Heart right ventricle (tissue), 16 donors: Measurements from ENCODE around the gene TMED10. TPM values are rescaled to one million over a fixed set of nuclear protein-coding genes. Genes with fewer than 3 reads are reported as not detected.
A peak's percentile ranks its signal among the peaks of the same experiment; 100 is the strongest.

Experiments used
- ATAC-seq, 8 donors: fragments of 200-7000 bp; cut with Tn5 transposase; one replicate each; pipeline ENCODE4 v1.9.1; 2020; ENCODE audit warnings: mild to moderate bottlenecking in 8 of 8, moderate library complexity in 8 of 8, moderate number of reproducible peaks in 1 of 8
- DNase-seq, 2 donors: peaks; one replicate each; pipeline ENCODE4 v3.0.0-alpha.2; 2020
- H3K27ac ChIP-seq, 10 donors: fragments of 200-600 bp; sonication (generic) in 2 of 10; one replicate each; pipeline versions ENCODE4 v1.5.0 to v1.8.0; 2020 to 2022; ENCODE audit warnings: mild to moderate bottlenecking in 3 of 10
- H3K27me3 ChIP-seq, 7 donors: fragments of 200-600 bp; one replicate each; pipeline ENCODE4 v1.8.0; 2021 to 2022; ENCODE audit warnings: mild to moderate bottlenecking in 2 of 7
- H3K36me3 ChIP-seq, 9 donors: fragments of 200-600 bp; sonication (generic) in 1 of 9; one replicate each; pipeline versions ENCODE4 v1.5.0 to v1.8.0; 2020 to 2022; ENCODE audit warnings: mild to moderate bottlenecking in 2 of 9
- H3K4me1 ChIP-seq, 9 donors: fragments of 200-600 bp; sonication (generic) in 1 of 9; one replicate each; pipeline versions ENCODE4 v1.5.0 to v1.8.0; 2020 to 2022; ENCODE audit warnings: mild to moderate bottlenecking in 4 of 9
- H3K4me3 ChIP-seq, 10 donors: fragments of 200-600 bp; sonication (generic) in 2 of 10; one replicate each; pipeline versions ENCODE4 v1.5.0 to v1.8.0; 2020 to 2022; ENCODE audit warnings: mild to moderate bottlenecking in 7 of 10, moderate library complexity in 2 of 10
- H3K9me3 ChIP-seq, 11 donors: fragments of 200-600 bp in 10 of 11; sonication (generic) in 2 of 11; one replicate each; pipeline versions ENCODE4 v1.5.0 to v1.8.0; 2013 to 2022; ENCODE audit warnings: mild to moderate bottlenecking in 2 of 11, control low read depth in 1 of 11, moderate library complexity in 1 of 11
- WGBS, 2 donors: extraction: QIAGEN DNeasy Blood & Tissue Kit; methylation state at CpG; one replicate each; pipeline ENCODE4 v1.1.7; 2013; ENCODE audit warnings: inconsistent platforms in 1 of 2; 5-methylcytosine and 5-hydroxymethylcytosine counted together
- intact Hi-C, 10 donors: fragments of 100-400 bp; cut with DNase I; formaldehyde crosslinking; loops; one replicate each; pipeline versions ENCODE4 v1.11.1 to v1.14.2; 2022
- polyA plus RNA-seq, 2 donors: library from polyadenylated mRNA; stranded (reverse); fragments of 200-250 nt; gene quantifications; one replicate each; pipeline ENCODE4 v1.2.3, GENCODE V29; 2013
- total RNA-seq, 10 donors: library from RNA; stranded (reverse); fragmentation: NEBNext Ultra II Directional in 3 of 10; extraction: Animal tissue kit (Norgen Biotek cat#: 25700) in 3 of 10; gene quantifications; one replicate each; pipeline versions ENCODE4 v1.2.1 to v1.2.4, GENCODE V29; 2021 to 2023
- TF ChIP-seq, protein P1 (sequence below), 9 donors: fragments of 200-600 bp; sonication (generic) in 2 of 9; IDR thresholded peaks; one replicate each; pipeline versions ENCODE4 v1.5.0 to v1.8.0; 2021 to 2022; ENCODE audit warnings: antibody characterized with exemption in 9 of 9, mild to moderate bottlenecking in 5 of 9, moderate library complexity in 1 of 9
- donor health status: Arrhythmogenic right ventricular cardiomyopathy.
- donor health status: ischemic (EF 13 %, LVEDD 7.1; RV severe dilation, severe dysfunction).
- donor health status: healthy with polysubstance abuse.
- donor health status: DM: no; HTN: yes; CAD: no.
- donor health status: DM: no; HTN: no; CAD: no.
- donor health status: ischemic (EF 25% LVEDD 6.9; RV normal size, moderate dysfunction).
- donor health status: ischemic (EF 25% LVEDD 5.7; RV mildly dilated, moderate dysfunction).
- donor health status: healthy.
- donor health status: DM: yes; HTN: yes; CAD: no.
- donor health status: Ischemic cardiomyopathy.
- donor health status: ischemic (EF 35%, LVEDD 5.7; RV mildly dilated, moderate dysfunction).
- donor health status: nonischemic (EF 11% LVEDD 7.7; RV severe dilation, severe dysfunction).
- donor health status: DM: yes; HTN: yes; CAD: no.
- donor health status: PGD.
- donor health status: ischemic (EF 29% LVEDD 5.4; RV normal size, mild dysfunction).
- donor health status: nonischemic (EF 23%, LVEDD 6.1; RV moderate dilation, normal function).

Gene TMED10
- total and polyA plus RNA-seq, 12 donors, result 29.1 to 366 (median 275) TPM

DNA sequence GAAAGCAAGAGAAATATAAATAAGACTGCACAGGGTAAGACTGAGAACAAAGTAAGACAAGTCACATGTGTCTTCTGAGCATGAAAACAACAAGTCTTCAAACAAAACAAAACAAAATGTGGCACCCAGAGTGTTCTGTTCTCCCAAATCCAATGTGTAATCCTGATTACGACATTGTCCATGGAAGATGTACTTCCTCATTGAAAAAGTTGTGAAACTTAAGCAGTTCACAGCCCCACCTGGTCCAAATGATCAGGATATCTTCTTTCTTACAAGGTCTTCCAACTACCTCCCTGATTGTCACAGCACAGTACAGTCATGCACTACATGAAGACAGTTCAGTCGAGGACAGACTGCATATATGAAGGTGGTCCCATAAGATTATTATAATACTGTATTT is 26.3 kb downstream of the TMED10 start:
- Histone ChIP-seq H3K4me3 (no peak overlapping the region), H3K27ac (peak overlapping the region in 2 of 10 donors; percentile 3 to 38), H3K4me1 (peaks cover 9 to 51% (median 33%) of the 10 kb centered on the region in 9 donors), H3K27me3 (no peaks in the 10 kb centered on the region), H3K36me3 (peaks cover 0 to 50% (median 12%) of the 10 kb centered on the region in 9 donors), H3K9me3 (no peaks in the 10 kb centered on the region)
- ATAC-seq (no peak), DNase-seq (no peak)
- intact Hi-C loops, result no loop called here
- WGBS, 2 donors, result 80 to 87% methylated on average over 2 of the region's 2 CpGs
- TF ChIP-seq, protein P1, sequence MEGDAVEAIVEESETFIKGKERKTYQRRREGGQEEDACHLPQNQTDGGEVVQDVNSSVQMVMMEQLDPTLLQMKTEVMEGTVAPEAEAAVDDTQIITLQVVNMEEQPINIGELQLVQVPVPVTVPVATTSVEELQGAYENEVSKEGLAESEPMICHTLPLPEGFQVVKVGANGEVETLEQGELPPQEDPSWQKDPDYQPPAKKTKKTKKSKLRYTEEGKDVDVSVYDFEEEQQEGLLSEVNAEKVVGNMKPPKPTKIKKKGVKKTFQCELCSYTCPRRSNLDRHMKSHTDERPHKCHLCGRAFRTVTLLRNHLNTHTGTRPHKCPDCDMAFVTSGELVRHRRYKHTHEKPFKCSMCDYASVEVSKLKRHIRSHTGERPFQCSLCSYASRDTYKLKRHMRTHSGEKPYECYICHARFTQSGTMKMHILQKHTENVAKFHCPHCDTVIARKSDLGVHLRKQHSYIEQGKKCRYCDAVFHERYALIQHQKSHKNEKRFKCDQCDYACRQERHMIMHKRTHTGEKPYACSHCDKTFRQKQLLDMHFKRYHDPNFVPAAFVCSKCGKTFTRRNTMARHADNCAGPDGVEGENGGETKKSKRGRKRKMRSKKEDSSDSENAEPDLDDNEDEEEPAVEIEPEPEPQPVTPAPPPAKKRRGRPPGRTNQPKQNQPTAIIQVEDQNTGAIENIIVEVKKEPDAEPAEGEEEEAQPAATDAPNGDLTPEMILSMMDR (IDR thresholded peaks at IDR 0.05), result no peak

- Histone ChIP-seq H3K27ac (peak overlapping the region; percentile 73 to 92 (median 84)), H3K4me1 (peaks cover 9 to 72% (median 49%) of the 10 kb centered on the region in 9 donors), H3K4me3 (peak overlapping the region in 1 of 10 donors; percentile 3), H3K36me3 (peaks cover 0 to 60% (median 12%) of the 10 kb centered on the region in 9 donors), H3K27me3 (no peaks in the 10 kb centered on the region), H3K9me3 (no peaks in the 10 kb centered on the region)
- TF ChIP-seq, protein P1 (IDR thresholded peaks at IDR 0.05), result peak; percentile 22 to 72 (median 51)
- DNase-seq, result peak; percentile 53 to 74
- intact Hi-C loops, result loop anchor here in 3 of 10 donors (2.0 to 10.0 kb wide), 3 partner anchors 29 to 130 kb away; partner anchors contain the start of genes FOS (in 2 of the 3) and TMED10 (in 1 of the 3)
- peak; percentile 79 to 94 (median 92) for ATAC-seq
- 36 to 45% methylated on average over 13 of the region's 13 CpGs for WGBS, 2 donors
Measured at GRCh38 chr14:75147423-75148071, 28.9 kb downstream of the TMED10 start.

DNA sequence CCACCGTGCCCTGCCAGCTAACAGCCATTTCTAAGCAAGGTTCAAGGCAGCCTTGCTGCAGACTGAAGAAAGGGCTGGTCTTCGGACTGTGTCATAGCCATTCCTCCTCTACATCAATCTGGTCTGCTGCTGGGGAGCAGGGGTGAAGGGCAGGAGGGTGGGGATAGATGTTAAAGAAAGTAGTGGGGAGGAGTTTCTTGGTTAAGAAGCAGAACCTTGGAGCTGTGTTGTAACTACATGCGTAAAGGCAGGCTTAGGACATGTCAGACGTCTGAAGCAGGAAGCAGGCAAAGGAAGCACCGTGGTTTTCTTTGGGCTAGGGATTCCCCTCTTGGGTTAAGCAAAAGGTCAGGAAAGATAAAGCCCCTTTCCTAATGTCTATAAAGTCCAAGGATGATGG is 31.5 kb downstream of the TMED10 start:
- ATAC-seq, result peak in 6 of 8 donors; percentile 15 to 61 (median 24)
- Histone ChIP-seq H3K4me3 (no peak overlapping the region), H3K4me1 (peaks cover 9 to 90% (median 49%) of the 10 kb centered on the region in 9 donors), H3K27me3 (no peaks in the 10 kb centered on the region), H3K36me3 (peaks cover 0 to 38% (median 3%) of the 10 kb centered on the region in 9 donors), H3K27ac (peak overlapping the region in 7 of 10 donors; percentile 3 to 87 (median 42)), H3K9me3 (no peaks in the 10 kb centered on the region)
- TF ChIP-seq, protein P1 (IDR thresholded peaks at IDR 0.05), result no peak
- WGBS, 2 donors, result 66 to 87% methylated on average over 5 of the region's 5 CpGs
- peak in 1 of 2 donors; percentile 22 for DNase-seq
- intact Hi-C loops, result loop anchor here in 3 of 10 donors (5.0 to 10.0 kb wide), 3 partner anchors 90 to 132 kb away; partner anchors contain the start of gene FOS (in 2 of the 3)

DNA sequence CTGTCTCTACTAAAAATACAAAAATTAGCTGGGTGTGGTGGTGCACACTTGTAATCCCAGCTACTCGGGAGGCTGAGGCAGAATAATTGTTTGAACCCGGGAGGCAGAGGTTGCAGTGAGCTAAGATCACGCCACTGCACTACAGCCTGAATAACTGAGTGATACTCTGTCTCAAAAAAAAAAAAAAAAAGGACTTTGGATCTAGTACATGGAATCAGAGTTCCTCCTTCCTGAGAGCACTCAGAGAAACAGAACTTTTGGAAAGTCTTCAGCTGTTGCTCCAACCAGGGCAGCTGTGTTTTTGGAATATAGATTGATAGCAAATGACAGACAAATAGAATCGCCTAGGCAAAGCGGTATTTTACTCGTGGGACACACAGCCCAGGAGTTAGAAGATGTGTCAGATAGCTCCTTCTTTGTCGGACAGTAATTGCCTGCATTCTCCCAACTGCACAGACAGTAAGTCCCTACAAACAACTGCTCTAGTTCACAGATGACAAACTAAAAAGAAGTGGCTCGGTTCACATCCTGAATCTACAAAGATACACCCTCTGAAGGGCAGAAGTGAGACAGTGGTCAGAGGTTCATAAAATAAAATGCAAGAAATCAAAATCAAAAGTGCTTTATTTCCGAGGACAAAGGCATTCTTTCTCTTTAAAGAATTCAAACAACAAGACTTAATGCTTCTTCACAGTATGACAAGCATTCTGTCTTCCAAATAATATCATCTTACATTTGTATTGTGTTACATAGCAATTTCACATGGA is 32.5 kb downstream of the TMED10 start:
- peaks cover 0 to 30% (median 0%) of the 10 kb centered on the region in 9 donors for H3K36me3 ChIP-seq
- no peaks in the 10 kb centered on the region for H3K27me3 ChIP-seq
- no peak for DNase-seq
- no peak overlapping the region for H3K4me3 ChIP-seq
- H3K4me1 ChIP-seq, result peaks cover 9 to 92% (median 59%) of the 10 kb centered on the region in 9 donors
- ATAC-seq, result no peak
- no peaks in the 10 kb centered on the region for H3K9me3 ChIP-seq
- H3K27ac ChIP-seq, result peak overlapping the region in 8 of 10 donors; percentile 12 to 87 (median 38)
- intact Hi-C loops, result loop anchor here in 2 of 10 donors (5.0 to 10.0 kb wide), 2 partner anchors 91 to 113 kb away; no protein-coding TSS in a partner anchor
- WGBS, 2 donors, result 78 to 82% methylated on average over 9 of the region's 9 CpGs
- TF ChIP-seq, protein P1 (IDR thresholded peaks at IDR 0.05), result no peak
